ENCODE data around the gene PDLIM4.

GRCh38 chr5:132237141-132237540 is 20.4 kb upstream of the PDLIM4 start:
- TF ChIP-seq, protein P1, sequence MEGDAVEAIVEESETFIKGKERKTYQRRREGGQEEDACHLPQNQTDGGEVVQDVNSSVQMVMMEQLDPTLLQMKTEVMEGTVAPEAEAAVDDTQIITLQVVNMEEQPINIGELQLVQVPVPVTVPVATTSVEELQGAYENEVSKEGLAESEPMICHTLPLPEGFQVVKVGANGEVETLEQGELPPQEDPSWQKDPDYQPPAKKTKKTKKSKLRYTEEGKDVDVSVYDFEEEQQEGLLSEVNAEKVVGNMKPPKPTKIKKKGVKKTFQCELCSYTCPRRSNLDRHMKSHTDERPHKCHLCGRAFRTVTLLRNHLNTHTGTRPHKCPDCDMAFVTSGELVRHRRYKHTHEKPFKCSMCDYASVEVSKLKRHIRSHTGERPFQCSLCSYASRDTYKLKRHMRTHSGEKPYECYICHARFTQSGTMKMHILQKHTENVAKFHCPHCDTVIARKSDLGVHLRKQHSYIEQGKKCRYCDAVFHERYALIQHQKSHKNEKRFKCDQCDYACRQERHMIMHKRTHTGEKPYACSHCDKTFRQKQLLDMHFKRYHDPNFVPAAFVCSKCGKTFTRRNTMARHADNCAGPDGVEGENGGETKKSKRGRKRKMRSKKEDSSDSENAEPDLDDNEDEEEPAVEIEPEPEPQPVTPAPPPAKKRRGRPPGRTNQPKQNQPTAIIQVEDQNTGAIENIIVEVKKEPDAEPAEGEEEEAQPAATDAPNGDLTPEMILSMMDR (IDR thresholded peaks at IDR 0.05; ENCODE audit: insufficient read depth, low read length), result no peak
- no peak for TF ChIP-seq POLR2AphosphoS5 (IDR thresholded peaks at IDR 0.05; ENCODE audit: low read depth)
- TF ChIP-seq REST (IDR thresholded peaks at IDR 0.05; ENCODE audit: insufficient replicate concordance, low read depth), result no peak
